Neural cell (in vitro differentiated cells): Measurements from ENCODE around the gene ATG4C.

Source experiments
- EZH2 ChIP-seq: fragments of 200-600, 300-800 bp; shearing (Covaris generic), sonication (generic); IDR thresholded peaks from 2 replicates; pipeline ENCODE4 v1.6.1; 2014; ENCODE audit warnings: antibody characterized with exemption, low read length, borderline replicate concordance, mild to moderate bottlenecking; ENCODE audit not compliant: insufficient read depth, poor library complexity, severe bottlenecking
- MXI1 ChIP-seq: fragments of 450-650 bp; conservative IDR thresholded peaks from 2 replicates; pipeline ENCODE4 v1.6.1; 2014; ENCODE audit warnings: antibody characterized with exemption, mild to moderate bottlenecking; ENCODE audit not compliant: poor library complexity, severe bottlenecking
- POLR2AphosphoS5 ChIP-seq: IDR thresholded peaks from 2 replicates; pipeline ENCODE4 v1.6.1; 2012
- RAD21 ChIP-seq: fragments of 450-650 bp; conservative IDR thresholded peaks from 2 replicates; pipeline ENCODE4 v1.6.1; 2014; ENCODE audit warnings: antibody characterized with exemption, mild to moderate bottlenecking, moderate library complexity
- REST ChIP-seq: IDR thresholded peaks from 2 replicates; pipeline ENCODE4 v1.6.1; 2012; ENCODE audit warnings: borderline replicate concordance
- SMC3 ChIP-seq: fragments of 450-650 bp; conservative IDR thresholded peaks from 2 replicates; pipeline ENCODE4 v1.6.1; 2014; ENCODE audit warnings: antibody characterized with exemption, mild to moderate bottlenecking, moderate library complexity; ENCODE audit not compliant: poor library complexity
- TF ChIP-seq, protein P1 (sequence below): fragments of 450-650 bp; IDR thresholded peaks from 2 replicates; pipeline ENCODE4 v1.5.1; 2014; ENCODE audit warnings: antibody characterized with exemption, mild to moderate bottlenecking, moderate library complexity; ENCODE audit not compliant: poor library complexity, severe bottlenecking

- TF ChIP-seq, protein P1, sequence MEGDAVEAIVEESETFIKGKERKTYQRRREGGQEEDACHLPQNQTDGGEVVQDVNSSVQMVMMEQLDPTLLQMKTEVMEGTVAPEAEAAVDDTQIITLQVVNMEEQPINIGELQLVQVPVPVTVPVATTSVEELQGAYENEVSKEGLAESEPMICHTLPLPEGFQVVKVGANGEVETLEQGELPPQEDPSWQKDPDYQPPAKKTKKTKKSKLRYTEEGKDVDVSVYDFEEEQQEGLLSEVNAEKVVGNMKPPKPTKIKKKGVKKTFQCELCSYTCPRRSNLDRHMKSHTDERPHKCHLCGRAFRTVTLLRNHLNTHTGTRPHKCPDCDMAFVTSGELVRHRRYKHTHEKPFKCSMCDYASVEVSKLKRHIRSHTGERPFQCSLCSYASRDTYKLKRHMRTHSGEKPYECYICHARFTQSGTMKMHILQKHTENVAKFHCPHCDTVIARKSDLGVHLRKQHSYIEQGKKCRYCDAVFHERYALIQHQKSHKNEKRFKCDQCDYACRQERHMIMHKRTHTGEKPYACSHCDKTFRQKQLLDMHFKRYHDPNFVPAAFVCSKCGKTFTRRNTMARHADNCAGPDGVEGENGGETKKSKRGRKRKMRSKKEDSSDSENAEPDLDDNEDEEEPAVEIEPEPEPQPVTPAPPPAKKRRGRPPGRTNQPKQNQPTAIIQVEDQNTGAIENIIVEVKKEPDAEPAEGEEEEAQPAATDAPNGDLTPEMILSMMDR: no peak
- TF ChIP-seq EZH2: no peak
- no peak for TF ChIP-seq REST
- no peak for TF ChIP-seq MXI1
- no peak for TF ChIP-seq SMC3
- TF ChIP-seq RAD21: no peak
- no peak for TF ChIP-seq POLR2AphosphoS5
These were observed 93.6 kb downstream of the ATG4C start for GRCh38 chr1:62877579-62877978.
